Measurements from ENCODE around the gene KIF26B. TPM values are rescaled to one million over a fixed set of nuclear protein-coding genes. Genes with fewer than 3 reads are reported as not detected.

The KIF26B gene
- total RNA-seq, 3 donors from 2014 or later (not counting 1 experiment from before 2014, with no cell fraction given): 0.16 to 0.96 (median 0.18) TPM

GRCh38 chr1:245742896-245743295, 588.1 kb downstream of the KIF26B start:
- DNase-seq (no peak), ATAC-seq (no peak)
- Histone ChIP-seq H3K36me3 (ENCODE audit: control insufficient read depth, insufficient read depth, low read length) (no peaks in the 10 kb centered on the region), H3K9me3 (ENCODE audit: control insufficient read depth, insufficient read depth, low read length) (no peaks in the 10 kb centered on the region), H3K27me3 (ENCODE audit: control insufficient read depth, insufficient read depth, low read length) (no peaks in the 10 kb centered on the region), H3K4me1 (ENCODE audit: control insufficient read depth, insufficient read depth, low read length) (no peaks in the 10 kb centered on the region), H3K27ac (ENCODE audit: low read length) (no peak overlapping the region), H3K4me3 (ENCODE audit: low read length) (no peak overlapping the region)
- H3K27ac Mint-ChIP-seq: no peak overlapping the region
- H3K4me1 Mint-ChIP-seq: peaks cover 0 to 5% of the 10 kb centered on the region in 2 donors
- 83% methylated on average over 9 of the region's 9 CpGs for WGBS (ENCODE audit: insufficient coverage)
- peaks cover 21% of the 10 kb centered on the region for H3K36me3 Mint-ChIP-seq
- no peak for TF ChIP-seq CTCF (IDR thresholded peaks at IDR 0.05)
- H3K27me3 Mint-ChIP-seq (ENCODE audit: low read depth in 2 of 2): no peaks in the 10 kb centered on the region
- no peak overlapping the region for H3K4me3 Mint-ChIP-seq
- intact Hi-C loops (cut with micrococcal nuclease): no loop called here
- H3K9me3 Mint-ChIP-seq: peaks cover 0 to 3% of the 10 kb centered on the region in 2 donors

GRCh38 chr1:245748240-245748639, 593.5 kb downstream of the KIF26B start:
- no peaks in the 10 kb centered on the region for H3K9me3 ChIP-seq (ENCODE audit: control insufficient read depth, insufficient read depth, low read length)
- peaks cover 2% of the 10 kb centered on the region for H3K36me3 ChIP-seq (ENCODE audit: control insufficient read depth, insufficient read depth, low read length)
- no peak overlapping the region for H3K4me3 ChIP-seq (ENCODE audit: low read length)
- Mint-ChIP-seq H3K4me3 (no peak overlapping the region), H3K36me3 (peaks cover 12% of the 10 kb centered on the region), H3K27me3 (ENCODE audit: low read depth in 2 of 2) (no peaks in the 10 kb centered on the region), H3K9me3 (peaks cover 0 to 3% of the 10 kb centered on the region in 2 donors), H3K27ac (no peak overlapping the region), H3K4me1 (peaks cover 7% of the 10 kb centered on the region in 2 donors)
- H3K4me1 ChIP-seq (ENCODE audit: control insufficient read depth, insufficient read depth, low read length): no peaks in the 10 kb centered on the region
- 86% methylated on average over 9 of the region's 10 CpGs for WGBS (ENCODE audit: insufficient coverage)
- no peak for TF ChIP-seq CTCF (IDR thresholded peaks at IDR 0.05)
- no peaks in the 10 kb centered on the region for H3K27me3 ChIP-seq (ENCODE audit: control insufficient read depth, insufficient read depth, low read length)
- H3K27ac ChIP-seq (ENCODE audit: low read length): no peak overlapping the region
- intact Hi-C loops (cut with micrococcal nuclease): no loop called here
- no peak for DNase-seq
- no peak for ATAC-seq

- no peak overlapping the region for H3K4me3 ChIP-seq (ENCODE audit: low read length)
- ATAC-seq (no peak), DNase-seq (no peak)
- H3K36me3 ChIP-seq (ENCODE audit: control insufficient read depth, insufficient read depth, low read length): peaks cover 2% of the 10 kb centered on the region
- no peaks in the 10 kb centered on the region for H3K27me3 Mint-ChIP-seq (ENCODE audit: low read depth in 2 of 2)
- WGBS (ENCODE audit: insufficient coverage): 86% methylated on average over 1 of the region's 3 CpGs
- intact Hi-C loops (cut with micrococcal nuclease): no loop called here
- no peak overlapping the region for H3K4me3 Mint-ChIP-seq
- H3K4me1 Mint-ChIP-seq: peaks cover 7% of the 10 kb centered on the region in 2 donors
- H3K27ac ChIP-seq (ENCODE audit: low read length): no peak overlapping the region
- no peak overlapping the region for H3K27ac Mint-ChIP-seq
- no peaks in the 10 kb centered on the region for H3K27me3 ChIP-seq (ENCODE audit: control insufficient read depth, insufficient read depth, low read length)
- peaks cover 12% of the 10 kb centered on the region for H3K36me3 Mint-ChIP-seq
- peaks cover 0 to 3% of the 10 kb centered on the region in 2 donors for H3K9me3 Mint-ChIP-seq
- no peaks in the 10 kb centered on the region for H3K9me3 ChIP-seq (ENCODE audit: control insufficient read depth, insufficient read depth, low read length)
- TF ChIP-seq CTCF (IDR thresholded peaks at IDR 0.05): no peak
- no peaks in the 10 kb centered on the region for H3K4me1 ChIP-seq (ENCODE audit: control insufficient read depth, insufficient read depth, low read length)
These were observed 593.9 kb downstream of the KIF26B start for GRCh38 chr1:245748646-245749045.

GRCh38 chr1:245749053-245749452, 594.3 kb downstream of the KIF26B start:
- ATAC-seq (no peak), DNase-seq (no peak)
- H3K27me3 ChIP-seq (ENCODE audit: control insufficient read depth, insufficient read depth, low read length): no peaks in the 10 kb centered on the region
- Mint-ChIP-seq H3K27ac (no peak overlapping the region), H3K4me1 (peaks cover 7% of the 10 kb centered on the region in 2 donors), H3K36me3 (peaks cover 12% of the 10 kb centered on the region), H3K4me3 (no peak overlapping the region), H3K9me3 (peaks cover 0 to 3% of the 10 kb centered on the region in 2 donors), H3K27me3 (ENCODE audit: low read depth in 2 of 2) (no peaks in the 10 kb centered on the region)
- H3K4me3 ChIP-seq (ENCODE audit: low read length): no peak overlapping the region
- H3K4me1 ChIP-seq (ENCODE audit: control insufficient read depth, insufficient read depth, low read length): no peaks in the 10 kb centered on the region
- no peak overlapping the region for H3K27ac ChIP-seq (ENCODE audit: low read length)
- H3K36me3 ChIP-seq (ENCODE audit: control insufficient read depth, insufficient read depth, low read length): peaks cover 2% of the 10 kb centered on the region
- no peaks in the 10 kb centered on the region for H3K9me3 ChIP-seq (ENCODE audit: control insufficient read depth, insufficient read depth, low read length)
- no peak for TF ChIP-seq CTCF (IDR thresholded peaks at IDR 0.05)
- intact Hi-C loops (cut with micrococcal nuclease): no loop called here
- WGBS (ENCODE audit: insufficient coverage): 78% methylated on average over 3 of the region's 3 CpGs
